SK-N-SH treated with all-trans-retinoic acid at 6 μM for 48 hours (cell line): ENCODE data around the gene KRR1.

ENCODE experiments used
- ARNTL ChIP-seq: fragments of 450-650 bp; formaldehyde crosslinking; IDR thresholded peaks from 2 replicates; pipeline ENCODE4 v1.5.0; 2020; ENCODE audit warnings: low read depth, mild to moderate bottlenecking, moderate library complexity, borderline replicate concordance
- ESRRG ChIP-seq: fragments of 250-450 bp; sonication (Bioruptor Pico); IDR thresholded peaks from 2 replicates; pipeline ENCODE4 v1.6.1; 2021; ENCODE audit warnings: mild to moderate bottlenecking
- OSR1 ChIP-seq: fragments of 250-450 bp; sonication (Bioruptor Pico); IDR thresholded peaks from 2 replicates; pipeline ENCODE4 v1.8.0; 2022; ENCODE audit warnings: moderate library complexity, mild to moderate bottlenecking, inconsistent platforms
- TCF4 ChIP-seq: fragments of 250-450 bp; sonication (Bioruptor Pico); IDR thresholded peaks from 2 replicates; pipeline ENCODE4 v1.8.0; 2021; ENCODE audit warnings: mild to moderate bottlenecking, moderate library complexity, borderline replicate concordance
- TOX ChIP-seq: fragments of 250-450 bp; sonication (Bioruptor Pico); IDR thresholded peaks from 2 replicates; pipeline ENCODE4 v1.8.0; 2021; ENCODE audit warnings: mild to moderate bottlenecking, moderate library complexity, borderline replicate concordance
- ZFP30 ChIP-seq: fragments of 450-650 bp; formaldehyde crosslinking; IDR thresholded peaks from 2 replicates; pipeline ENCODE4 v1.5.0; 2022; ENCODE audit warnings: mild to moderate bottlenecking, moderate library complexity
- ZNF70 ChIP-seq: fragments of 450-650 bp; formaldehyde crosslinking; IDR thresholded peaks from 2 replicates; pipeline ENCODE4 v1.5.0; 2020; ENCODE audit warnings: mild to moderate bottlenecking, moderate library complexity
- ZNF8 ChIP-seq: fragments of 450-650 bp; formaldehyde crosslinking; IDR thresholded peaks from 2 replicates; pipeline ENCODE4 v1.5.0; 2020; ENCODE audit warnings: mild to moderate bottlenecking, moderate library complexity
- TF ChIP-seq, protein P1 (sequence below): fragments of 250-450 bp; sonication (Bioruptor Pico); IDR thresholded peaks from 2 replicates; pipeline ENCODE4 v1.5.1; 2021; ENCODE audit warnings: mild to moderate bottlenecking, moderate library complexity
- TF ChIP-seq, protein P2 (sequence below): fragments of 250-450 bp; sonication (Bioruptor Pico); IDR thresholded peaks from 2 replicates; pipeline ENCODE4 v1.5.0; 2020; ENCODE audit warnings: mild to moderate bottlenecking, moderate library complexity
- TF ChIP-seq, protein P3 (sequence below): fragments of 250-450 bp; sonication (Bioruptor Pico); IDR thresholded peaks from 2 replicates; pipeline ENCODE4 v1.5.1; 2020; ENCODE audit warnings: low read depth, mild to moderate bottlenecking, moderate library complexity
- TF ChIP-seq, protein P4 (sequence below): fragments of 250-450 bp; sonication (Bioruptor Pico); IDR thresholded peaks from 2 replicates; pipeline ENCODE4 v1.8.0; 2020; ENCODE audit warnings: mild to moderate bottlenecking, moderate library complexity, borderline replicate concordance

DNA sequence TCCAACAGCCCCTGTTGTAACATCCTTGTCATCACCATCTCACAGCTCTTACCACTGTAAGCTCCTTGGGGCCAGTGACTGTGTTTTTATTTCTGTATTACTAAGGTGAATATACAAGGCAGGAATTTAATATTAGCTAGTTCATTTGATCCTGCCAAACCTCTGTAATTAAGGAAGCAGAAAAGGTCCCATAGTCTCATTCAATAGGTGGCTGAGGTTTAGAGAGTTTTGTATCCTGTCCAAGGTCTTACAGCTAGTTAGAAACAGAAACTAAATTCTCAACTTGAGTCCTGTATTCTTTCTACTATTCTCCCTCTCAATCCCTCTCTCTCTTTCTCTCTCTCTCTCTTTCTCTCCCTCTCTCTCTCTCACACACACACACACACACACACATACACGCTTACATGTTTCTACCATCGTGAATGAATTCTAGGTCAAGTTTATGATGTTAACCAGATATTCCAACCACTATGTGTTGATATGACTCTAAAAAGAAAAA lies 31.4 kb downstream of the KRR1 start:
- TF ChIP-seq OSR1 (CRISPR knock-in tag) (no peak), ARNTL (CRISPR knock-in tag) (no peak), TCF4 (CRISPR knock-in tag) (no peak), ZNF70 (CRISPR knock-in tag) (no peak), ZNF8 (CRISPR knock-in tag) (no peak), ZFP30 (CRISPR knock-in tag) (no peak), TOX (no peak), ESRRG (CRISPR knock-in tag) (no peak)
- TF ChIP-seq, protein P1, sequence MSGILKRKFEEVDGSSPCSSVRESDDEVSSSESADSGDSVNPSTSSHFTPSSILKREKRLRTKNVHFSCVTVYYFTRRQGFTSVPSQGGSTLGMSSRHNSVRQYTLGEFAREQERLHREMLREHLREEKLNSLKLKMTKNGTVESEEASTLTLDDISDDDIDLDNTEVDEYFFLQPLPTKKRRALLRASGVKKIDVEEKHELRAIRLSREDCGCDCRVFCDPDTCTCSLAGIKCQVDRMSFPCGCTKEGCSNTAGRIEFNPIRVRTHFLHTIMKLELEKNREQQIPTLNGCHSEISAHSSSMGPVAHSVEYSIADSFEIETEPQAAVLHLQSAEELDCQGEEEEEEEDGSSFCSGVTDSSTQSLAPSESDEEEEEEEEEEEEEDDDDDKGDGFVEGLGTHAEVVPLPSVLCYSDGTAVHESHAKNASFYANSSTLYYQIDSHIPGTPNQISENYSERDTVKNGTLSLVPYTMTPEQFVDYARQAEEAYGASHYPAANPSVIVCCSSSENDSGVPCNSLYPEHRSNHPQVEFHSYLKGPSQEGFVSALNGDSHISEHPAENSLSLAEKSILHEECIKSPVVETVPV (CRISPR knock-in tag): no peak
- TF ChIP-seq, protein P2, sequence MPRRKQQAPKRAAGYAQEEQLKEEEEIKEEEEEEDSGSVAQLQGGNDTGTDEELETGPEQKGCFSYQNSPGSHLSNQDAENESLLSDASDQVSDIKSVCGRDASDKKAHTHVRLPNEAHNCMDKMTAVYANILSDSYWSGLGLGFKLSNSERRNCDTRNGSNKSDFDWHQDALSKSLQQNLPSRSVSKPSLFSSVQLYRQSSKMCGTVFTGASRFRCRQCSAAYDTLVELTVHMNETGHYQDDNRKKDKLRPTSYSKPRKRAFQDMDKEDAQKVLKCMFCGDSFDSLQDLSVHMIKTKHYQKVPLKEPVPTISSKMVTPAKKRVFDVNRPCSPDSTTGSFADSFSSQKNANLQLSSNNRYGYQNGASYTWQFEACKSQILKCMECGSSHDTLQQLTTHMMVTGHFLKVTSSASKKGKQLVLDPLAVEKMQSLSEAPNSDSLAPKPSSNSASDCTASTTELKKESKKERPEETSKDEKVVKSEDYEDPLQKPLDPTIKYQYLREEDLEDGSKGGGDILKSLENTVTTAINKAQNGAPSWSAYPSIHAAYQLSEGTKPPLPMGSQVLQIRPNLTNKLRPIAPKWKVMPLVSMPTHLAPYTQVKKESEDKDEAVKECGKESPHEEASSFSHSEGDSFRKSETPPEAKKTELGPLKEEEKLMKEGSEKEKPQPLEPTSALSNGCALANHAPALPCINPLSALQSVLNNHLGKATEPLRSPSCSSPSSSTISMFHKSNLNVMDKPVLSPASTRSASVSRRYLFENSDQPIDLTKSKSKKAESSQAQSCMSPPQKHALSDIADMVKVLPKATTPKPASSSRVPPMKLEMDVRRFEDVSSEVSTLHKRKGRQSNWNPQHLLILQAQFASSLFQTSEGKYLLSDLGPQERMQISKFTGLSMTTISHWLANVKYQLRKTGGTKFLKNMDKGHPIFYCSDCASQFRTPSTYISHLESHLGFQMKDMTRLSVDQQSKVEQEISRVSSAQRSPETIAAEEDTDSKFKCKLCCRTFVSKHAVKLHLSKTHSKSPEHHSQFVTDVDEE: no peak
- TF ChIP-seq, protein P3, sequence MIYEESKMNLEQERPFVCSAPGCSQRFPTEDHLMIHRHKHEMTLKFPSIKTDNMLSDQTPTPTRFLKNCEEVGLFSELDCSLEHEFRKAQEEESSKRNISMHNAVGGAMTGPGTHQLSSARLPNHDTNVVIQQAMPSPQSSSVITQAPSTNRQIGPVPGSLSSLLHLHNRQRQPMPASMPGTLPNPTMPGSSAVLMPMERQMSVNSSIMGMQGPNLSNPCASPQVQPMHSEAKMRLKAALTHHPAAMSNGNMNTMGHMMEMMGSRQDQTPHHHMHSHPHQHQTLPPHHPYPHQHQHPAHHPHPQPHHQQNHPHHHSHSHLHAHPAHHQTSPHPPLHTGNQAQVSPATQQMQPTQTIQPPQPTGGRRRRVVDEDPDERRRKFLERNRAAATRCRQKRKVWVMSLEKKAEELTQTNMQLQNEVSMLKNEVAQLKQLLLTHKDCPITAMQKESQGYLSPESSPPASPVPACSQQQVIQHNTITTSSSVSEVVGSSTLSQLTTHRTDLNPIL (CRISPR knock-in tag): no peak
- TF ChIP-seq, protein P4, sequence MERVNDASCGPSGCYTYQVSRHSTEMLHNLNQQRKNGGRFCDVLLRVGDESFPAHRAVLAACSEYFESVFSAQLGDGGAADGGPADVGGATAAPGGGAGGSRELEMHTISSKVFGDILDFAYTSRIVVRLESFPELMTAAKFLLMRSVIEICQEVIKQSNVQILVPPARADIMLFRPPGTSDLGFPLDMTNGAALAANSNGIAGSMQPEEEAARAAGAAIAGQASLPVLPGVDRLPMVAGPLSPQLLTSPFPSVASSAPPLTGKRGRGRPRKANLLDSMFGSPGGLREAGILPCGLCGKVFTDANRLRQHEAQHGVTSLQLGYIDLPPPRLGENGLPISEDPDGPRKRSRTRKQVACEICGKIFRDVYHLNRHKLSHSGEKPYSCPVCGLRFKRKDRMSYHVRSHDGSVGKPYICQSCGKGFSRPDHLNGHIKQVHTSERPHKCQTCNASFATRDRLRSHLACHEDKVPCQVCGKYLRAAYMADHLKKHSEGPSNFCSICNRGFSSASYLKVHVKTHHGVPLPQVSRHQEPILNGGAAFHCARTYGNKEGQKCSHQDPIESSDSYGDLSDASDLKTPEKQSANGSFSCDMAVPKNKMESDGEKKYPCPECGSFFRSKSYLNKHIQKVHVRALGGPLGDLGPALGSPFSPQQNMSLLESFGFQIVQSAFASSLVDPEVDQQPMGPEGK: no peak
